Ureter (tissue), 1 donor: ENCODE data around the gene NDUFAF2. TPM values are rescaled to one million over a fixed set of nuclear protein-coding genes. Genes with fewer than 3 reads are reported as not detected.
A peak's percentile ranks its signal among the peaks of the same experiment; 100 is the strongest.
"Not testable (repeated sequence)": the region's sequence is repeated elsewhere in the genome, so short reads cannot be mapped to it uniquely, and the experiment has no call there.

ENCODE experiments used
- DNase-seq: peaks from one replicate; pipeline ENCODE4 v3.0.0-alpha.2; 2020; ENCODE audit warnings: low spot score
- total RNA-seq: library from RNA; stranded (reverse); gene quantifications from one replicate; pipeline ENCODE4 v1.2.4, GENCODE V29; 2023
- donor health status: DM: yes; HTN: yes; CAD: no.

Gene NDUFAF2
- total RNA-seq = 24.9 TPM

- peak; percentile 92 for DNase-seq
Observed at GRCh38 chr5:60944904-60945812, at the start of gene NDUFAF2, which contains the start of gene ERCC8. Gene NDUFAF2, plus strand, starts transcription at chr5:60945205. Its CDS starts 51 bp downstream, at chr5:60945256. Gene ERCC8, minus strand, starts transcription at chr5:60945070. Its CDS starts 62 bp downstream, at chr5:60945008.

GRCh38 chr5:60896991-60897390 lies 48.0 kb upstream of the NDUFAF2 start:
- no peak for DNase-seq

GRCh38 chr5:60903356-60903755 lies 41.6 kb upstream of the NDUFAF2 start:
- no peak for DNase-seq

GRCh38 chr5:60916646-60917045 lies 28.4 kb upstream of the NDUFAF2 start:
- no peak for DNase-seq

GRCh38 chr5:60918466-60918865 lies 26.5 kb upstream of the NDUFAF2 start:
- no peak for DNase-seq

- DNase-seq = no peak
Observed at GRCh38 chr5:60927450-60927849, 17.6 kb upstream of the NDUFAF2 start.

GRCh38 chr5:60929024-60929423 lies 16.0 kb upstream of the NDUFAF2 start:
- no peak for DNase-seq

GRCh38 chr5:60943624-60944023 lies 1.4 kb upstream of the NDUFAF2 start:
- no peak for DNase-seq

GRCh38 chr5:60945813-60946187 lies 795 bp downstream of the NDUFAF2 start:
- DNase-seq = peak; percentile 47

GRCh38 chr5:60948738-60949137 lies 3.7 kb downstream of the NDUFAF2 start:
- no peak for DNase-seq

GRCh38 chr5:60955239-60955638 lies 10.2 kb downstream of the NDUFAF2 start:
- no peak for DNase-seq

GRCh38 chr5:60958088-60958487 lies 13.1 kb downstream of the NDUFAF2 start:
- no peak for DNase-seq

GRCh38 chr5:60958712-60959111 lies 13.7 kb downstream of the NDUFAF2 start:
- DNase-seq = no peak

- DNase-seq = no peak
Observed at GRCh38 chr5:60959156-60959555, 14.2 kb downstream of the NDUFAF2 start.

GRCh38 chr5:60960591-60960990 lies 15.6 kb downstream of the NDUFAF2 start:
- no peak for DNase-seq

- DNase-seq = no peak
Observed at GRCh38 chr5:60961685-60962084, 16.7 kb downstream of the NDUFAF2 start.

- DNase-seq = no peak
Observed at GRCh38 chr5:60972231-60972630, 27.2 kb downstream of the NDUFAF2 start.

- DNase-seq = no peak
Observed at GRCh38 chr5:60977956-60978737, 33.1 kb downstream of the NDUFAF2 start.

GRCh38 chr5:60978968-60979367 lies 34.0 kb downstream of the NDUFAF2 start:
- no peak for DNase-seq

- no peak for DNase-seq
Observed at GRCh38 chr5:60980511-60980910, 35.5 kb downstream of the NDUFAF2 start.

- not testable (repeated sequence) for DNase-seq
Observed at GRCh38 chr5:60982127-60982526, 37.1 kb downstream of the NDUFAF2 start.

GRCh38 chr5:60989790-60990189 lies 44.8 kb downstream of the NDUFAF2 start:
- no peak for DNase-seq

GRCh38 chr5:60992871-60993270 lies 47.9 kb downstream of the NDUFAF2 start:
- DNase-seq = no peak
